Subcutaneous adipose tissue (tissue), 4 donors: ENCODE data around the gene NAALADL2. TPM values are rescaled to one million over a fixed set of nuclear protein-coding genes. Genes with fewer than 3 reads are reported as not detected.

Experiments used
- total RNA-seq, 4 donors: library from RNA; depleted of rRNA; stranded (reverse); fragments of >200 nt; gene quantifications; one replicate each; pipeline ENCODE4 v1.1.0, GENCODE V29; 2016
- TF ChIP-seq, protein P1 (sequence below): fragments of 450-650 bp; IDR thresholded peaks from one replicate; pipeline ENCODE4 v1.5.1; 2016; ENCODE audit warnings: low read depth, mild to moderate bottlenecking, control low read depth, antibody characterized with exemption, moderate library complexity

Gene NAALADL2
- total RNA-seq, 4 donors from 2014 or later, result 9.4 to 18.1 (median 11.8) TPM

DNA sequence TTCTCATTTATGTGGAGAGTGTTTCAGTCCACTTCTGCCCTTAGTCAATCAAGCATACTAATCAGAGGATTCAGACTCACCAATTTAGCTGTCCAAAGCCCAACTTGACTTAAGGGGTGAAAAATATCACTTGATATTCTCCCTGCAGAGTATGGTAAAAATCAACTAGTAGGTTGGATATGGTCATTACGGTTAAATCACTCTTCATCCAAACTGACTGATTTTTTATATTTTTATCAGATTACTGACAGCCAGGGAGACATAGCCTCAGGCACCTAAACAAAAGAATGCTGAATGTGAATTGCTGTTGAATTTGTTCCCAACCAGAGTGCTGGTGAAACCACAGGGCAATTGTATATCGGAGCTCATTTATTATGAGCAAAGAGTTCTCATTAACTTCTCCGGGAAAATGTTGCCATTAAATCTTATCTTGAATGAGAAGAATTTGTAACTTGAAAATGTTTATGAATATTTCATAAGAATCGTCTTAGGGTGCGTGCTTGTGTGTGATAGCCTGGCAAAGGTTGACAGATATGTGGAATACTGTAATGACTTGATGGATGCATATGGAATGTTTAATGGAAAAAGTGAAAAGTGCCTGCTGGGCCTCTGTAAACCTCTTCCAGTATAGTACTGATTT, 411.2 kb downstream of the NAALADL2 start:
- TF ChIP-seq, protein P1, sequence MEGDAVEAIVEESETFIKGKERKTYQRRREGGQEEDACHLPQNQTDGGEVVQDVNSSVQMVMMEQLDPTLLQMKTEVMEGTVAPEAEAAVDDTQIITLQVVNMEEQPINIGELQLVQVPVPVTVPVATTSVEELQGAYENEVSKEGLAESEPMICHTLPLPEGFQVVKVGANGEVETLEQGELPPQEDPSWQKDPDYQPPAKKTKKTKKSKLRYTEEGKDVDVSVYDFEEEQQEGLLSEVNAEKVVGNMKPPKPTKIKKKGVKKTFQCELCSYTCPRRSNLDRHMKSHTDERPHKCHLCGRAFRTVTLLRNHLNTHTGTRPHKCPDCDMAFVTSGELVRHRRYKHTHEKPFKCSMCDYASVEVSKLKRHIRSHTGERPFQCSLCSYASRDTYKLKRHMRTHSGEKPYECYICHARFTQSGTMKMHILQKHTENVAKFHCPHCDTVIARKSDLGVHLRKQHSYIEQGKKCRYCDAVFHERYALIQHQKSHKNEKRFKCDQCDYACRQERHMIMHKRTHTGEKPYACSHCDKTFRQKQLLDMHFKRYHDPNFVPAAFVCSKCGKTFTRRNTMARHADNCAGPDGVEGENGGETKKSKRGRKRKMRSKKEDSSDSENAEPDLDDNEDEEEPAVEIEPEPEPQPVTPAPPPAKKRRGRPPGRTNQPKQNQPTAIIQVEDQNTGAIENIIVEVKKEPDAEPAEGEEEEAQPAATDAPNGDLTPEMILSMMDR, result no peak

DNA sequence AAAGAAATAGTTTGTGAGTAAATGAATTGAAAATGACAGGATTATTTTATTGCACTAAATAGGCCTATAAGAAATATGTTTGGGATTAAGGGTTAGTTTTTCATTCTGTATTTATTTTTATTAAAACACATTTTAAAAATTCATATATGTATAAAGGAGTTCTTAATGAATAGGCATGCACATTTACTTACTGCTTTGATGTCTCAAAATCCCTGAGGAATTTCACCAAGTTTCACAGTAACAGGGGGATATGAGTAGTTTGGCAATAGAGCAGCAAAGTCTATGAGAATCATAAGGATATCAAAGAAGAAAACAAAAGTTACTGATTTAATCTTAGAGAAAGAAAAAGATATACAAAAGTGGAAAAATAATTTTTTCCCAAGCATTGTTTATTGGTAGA, 411.7 kb downstream of the NAALADL2 start:
- TF ChIP-seq, protein P1, result no peak

DNA sequence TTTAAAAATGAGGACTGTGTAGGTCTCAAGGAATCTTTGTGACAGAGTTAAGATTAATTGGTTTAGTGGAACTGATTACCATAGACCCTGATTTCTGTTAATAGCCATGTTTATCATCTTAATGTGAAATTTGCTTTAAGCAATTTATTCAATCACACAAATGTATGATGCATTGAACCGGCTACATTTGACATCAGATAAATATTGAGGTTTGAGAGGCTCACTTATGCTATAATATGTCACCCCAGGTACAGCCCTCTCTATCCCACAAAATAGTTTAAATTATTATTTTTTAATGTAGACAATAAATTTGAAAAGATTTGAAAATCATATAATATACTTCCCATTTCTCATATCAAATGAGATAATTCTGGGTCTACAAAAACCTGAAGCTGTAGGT, 413.3 kb downstream of the NAALADL2 start:
- TF ChIP-seq, protein P1, result no peak

DNA sequence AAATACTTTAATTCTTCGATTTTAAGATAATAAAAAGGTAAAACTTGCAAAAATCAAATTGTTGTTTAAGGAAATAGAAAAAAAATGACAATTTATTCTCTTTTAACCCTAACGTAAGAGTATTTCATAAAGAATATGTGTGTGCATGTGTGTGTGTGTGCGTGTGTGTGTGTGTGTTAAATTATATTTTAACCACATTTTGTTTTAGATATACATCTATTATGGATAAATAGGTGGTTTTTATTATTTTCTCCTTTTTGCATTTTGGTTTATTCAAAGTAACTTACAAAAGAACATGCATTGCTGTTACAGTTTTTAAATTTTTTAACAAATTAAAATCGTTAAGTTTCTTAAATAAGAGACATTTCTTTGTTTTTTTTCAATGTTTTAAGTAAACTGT, 414.4 kb downstream of the NAALADL2 start:
- TF ChIP-seq, protein P1, result no peak

DNA sequence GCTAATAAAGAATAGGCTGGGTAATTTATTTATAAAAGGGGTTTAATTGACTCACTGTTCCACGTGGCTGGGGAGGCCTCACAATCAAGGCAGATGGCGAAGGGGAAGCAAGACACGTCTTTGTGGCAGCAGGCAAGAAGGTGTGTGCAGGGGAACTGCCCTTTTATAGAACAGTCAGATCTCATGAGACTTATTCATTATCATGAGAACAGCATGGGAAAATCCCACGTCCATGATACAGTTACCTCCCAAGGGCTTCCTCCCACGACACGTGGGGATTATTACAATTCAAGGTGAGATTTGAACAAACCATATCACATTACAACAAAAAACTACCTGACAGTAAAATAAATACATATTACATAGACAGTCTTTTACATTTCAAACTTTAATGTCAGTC, 414.9 kb downstream of the NAALADL2 start:
- TF ChIP-seq, protein P1, result no peak

DNA sequence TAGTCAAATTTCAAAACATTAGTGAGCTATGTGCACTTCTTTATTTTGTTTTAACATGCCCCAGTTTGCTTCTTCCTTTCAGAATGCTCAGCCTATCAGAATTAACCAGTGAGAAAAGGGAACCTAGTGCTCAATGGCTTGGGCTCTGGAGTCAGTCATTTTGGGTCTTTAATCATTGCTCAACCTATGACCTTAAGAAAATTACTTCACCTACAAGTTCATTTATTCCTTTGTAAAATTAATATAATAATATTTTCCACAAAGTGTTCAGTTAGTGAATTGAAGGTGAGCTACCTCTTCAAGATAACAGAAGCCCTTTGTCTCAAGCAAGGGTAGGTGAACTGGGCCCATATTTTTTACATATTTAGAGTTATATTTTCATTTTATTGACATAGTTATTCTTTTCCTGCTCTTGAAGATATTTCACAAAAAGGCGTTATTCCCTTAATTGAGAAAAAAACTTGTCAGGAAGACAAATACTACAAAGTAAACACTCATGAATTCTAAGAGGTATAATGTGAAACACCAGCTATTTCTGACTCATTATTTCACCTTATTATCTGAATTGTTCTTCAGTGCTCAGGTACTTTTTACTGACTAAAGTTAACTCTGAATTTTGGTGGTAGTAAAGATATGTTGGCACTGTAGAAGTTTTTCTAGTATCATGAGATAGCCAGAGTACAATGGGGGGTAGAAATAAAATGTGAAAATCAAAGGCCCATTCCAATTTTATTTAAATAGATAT, 415.5 kb downstream of the NAALADL2 start:
- TF ChIP-seq, protein P1, result no peak

DNA sequence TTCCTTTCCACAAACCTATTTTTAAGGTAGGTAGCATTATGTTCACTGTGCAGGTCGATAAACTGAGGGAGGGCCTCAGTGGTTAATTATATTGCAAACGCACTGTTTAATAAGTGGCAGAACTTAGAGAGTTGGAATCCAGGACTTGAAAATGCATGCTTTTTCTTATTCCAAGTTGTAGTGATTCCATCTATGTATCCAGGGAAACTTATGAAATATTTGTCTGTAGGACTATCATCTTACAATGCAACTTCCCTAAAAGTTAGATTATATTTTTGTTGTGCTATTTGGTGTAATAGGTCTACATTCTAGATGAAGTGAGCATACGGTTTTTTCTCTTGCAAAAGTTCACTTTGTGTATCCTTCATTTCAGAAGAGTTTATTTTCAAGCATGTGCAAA, 419.5 kb downstream of the NAALADL2 start:
- TF ChIP-seq, protein P1, result no peak
